Astrocyte (in vitro differentiated cells and primary cell): Measurements from ENCODE around the gene PLCH1.

Experiments
- EZH2 ChIP-seq: IDR thresholded peaks from 2 replicates; pipeline ENCODE4 v1.6.1; 2012; ENCODE audit warnings: mild to moderate bottlenecking, low read length, inconsistent platforms; ENCODE audit not compliant: insufficient read depth
- TF ChIP-seq, protein P1 (sequence below): IDR thresholded peaks from 2 replicates; pipeline ENCODE4 v1.5.1; 2011; ENCODE audit warnings: low read depth, mild to moderate bottlenecking, inconsistent platforms, low read length, moderate library complexity; ENCODE audit not compliant: insufficient read depth

GRCh38 chr3:155367506-155367905 lies 377.4 kb downstream of the PLCH1 start:
- TF ChIP-seq, protein P1, sequence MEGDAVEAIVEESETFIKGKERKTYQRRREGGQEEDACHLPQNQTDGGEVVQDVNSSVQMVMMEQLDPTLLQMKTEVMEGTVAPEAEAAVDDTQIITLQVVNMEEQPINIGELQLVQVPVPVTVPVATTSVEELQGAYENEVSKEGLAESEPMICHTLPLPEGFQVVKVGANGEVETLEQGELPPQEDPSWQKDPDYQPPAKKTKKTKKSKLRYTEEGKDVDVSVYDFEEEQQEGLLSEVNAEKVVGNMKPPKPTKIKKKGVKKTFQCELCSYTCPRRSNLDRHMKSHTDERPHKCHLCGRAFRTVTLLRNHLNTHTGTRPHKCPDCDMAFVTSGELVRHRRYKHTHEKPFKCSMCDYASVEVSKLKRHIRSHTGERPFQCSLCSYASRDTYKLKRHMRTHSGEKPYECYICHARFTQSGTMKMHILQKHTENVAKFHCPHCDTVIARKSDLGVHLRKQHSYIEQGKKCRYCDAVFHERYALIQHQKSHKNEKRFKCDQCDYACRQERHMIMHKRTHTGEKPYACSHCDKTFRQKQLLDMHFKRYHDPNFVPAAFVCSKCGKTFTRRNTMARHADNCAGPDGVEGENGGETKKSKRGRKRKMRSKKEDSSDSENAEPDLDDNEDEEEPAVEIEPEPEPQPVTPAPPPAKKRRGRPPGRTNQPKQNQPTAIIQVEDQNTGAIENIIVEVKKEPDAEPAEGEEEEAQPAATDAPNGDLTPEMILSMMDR, result no peak
- TF ChIP-seq EZH2, result no peak
